Transverse colon (tissue), 3 donors: ENCODE data around the gene CNDP1.

Experiments used
- EP300 ChIP-seq: sonication (generic); formaldehyde crosslinking; IDR thresholded peaks from one replicate; pipeline ENCODE4 v1.6.1; 2017; ENCODE audit warnings: antibody characterized with exemption, low read depth
- POLR2A ChIP-seq: fragments of 450-650 bp; IDR thresholded peaks from one replicate; pipeline ENCODE4 v1.6.1; 2016; ENCODE audit warnings: antibody characterized with exemption, mild to moderate bottlenecking, moderate library complexity
- TF ChIP-seq, protein P1 (sequence below), 5 experiments: fragments of 200-600 bp in 3 of 5; fragments of 450-650 bp in 2 of 5; sonication (generic) in 3 of 5; IDR thresholded peaks; 1 replicate in 2 of 5; 2 replicates in 3 of 5; pipeline ENCODE4 v1.5.1; 2016 to 2017; ENCODE audit warnings: antibody characterized with exemption in 5 of 5, inconsistent platforms in 3 of 5, mild to moderate bottlenecking in 2 of 5, moderate library complexity in 1 of 5

DNA sequence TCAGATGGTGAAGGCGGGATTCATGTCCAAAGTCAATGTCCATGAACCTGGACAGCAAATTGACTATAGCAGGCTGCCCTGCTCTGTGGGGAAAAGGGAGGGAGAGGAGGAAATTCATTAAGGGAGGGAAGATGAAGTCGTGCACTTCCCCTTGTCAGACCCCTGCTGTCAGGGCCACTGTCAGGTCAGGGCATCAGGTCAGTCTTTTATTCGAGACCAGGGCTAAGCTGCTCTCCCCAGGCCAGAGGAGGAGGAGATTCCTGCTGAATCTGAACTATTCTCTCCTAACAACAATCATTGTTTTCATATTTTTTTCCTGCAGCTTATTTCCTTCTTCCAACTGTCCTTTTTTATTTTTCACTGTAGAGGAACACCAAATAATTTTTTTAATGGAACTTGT is 17.2 kb downstream of the CNDP1 start:
- TF ChIP-seq, protein P1, sequence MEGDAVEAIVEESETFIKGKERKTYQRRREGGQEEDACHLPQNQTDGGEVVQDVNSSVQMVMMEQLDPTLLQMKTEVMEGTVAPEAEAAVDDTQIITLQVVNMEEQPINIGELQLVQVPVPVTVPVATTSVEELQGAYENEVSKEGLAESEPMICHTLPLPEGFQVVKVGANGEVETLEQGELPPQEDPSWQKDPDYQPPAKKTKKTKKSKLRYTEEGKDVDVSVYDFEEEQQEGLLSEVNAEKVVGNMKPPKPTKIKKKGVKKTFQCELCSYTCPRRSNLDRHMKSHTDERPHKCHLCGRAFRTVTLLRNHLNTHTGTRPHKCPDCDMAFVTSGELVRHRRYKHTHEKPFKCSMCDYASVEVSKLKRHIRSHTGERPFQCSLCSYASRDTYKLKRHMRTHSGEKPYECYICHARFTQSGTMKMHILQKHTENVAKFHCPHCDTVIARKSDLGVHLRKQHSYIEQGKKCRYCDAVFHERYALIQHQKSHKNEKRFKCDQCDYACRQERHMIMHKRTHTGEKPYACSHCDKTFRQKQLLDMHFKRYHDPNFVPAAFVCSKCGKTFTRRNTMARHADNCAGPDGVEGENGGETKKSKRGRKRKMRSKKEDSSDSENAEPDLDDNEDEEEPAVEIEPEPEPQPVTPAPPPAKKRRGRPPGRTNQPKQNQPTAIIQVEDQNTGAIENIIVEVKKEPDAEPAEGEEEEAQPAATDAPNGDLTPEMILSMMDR (IDR thresholded peaks at IDR 0.05) = no peak
- TF ChIP-seq EP300 (no peak), POLR2A (no peak)
